Sigmoid colon (tissue), 7 donors: Measurements from ENCODE around the gene CDAN1. TPM values are rescaled to one million over a fixed set of nuclear protein-coding genes. Genes with fewer than 3 reads are reported as not detected.

Experiments
- DNase-seq: peaks from one replicate; pipeline ENCODE4 v3.0.0-alpha.2; 2019
- H3K27ac ChIP-seq, 4 donors: fragments of 200-600 bp; sonication (generic); one replicate each; pipeline ENCODE4 v1.5.1; 2016 to 2019; ENCODE audit warnings: mild to moderate bottlenecking in 1 of 4
- H3K27me3 ChIP-seq, 3 donors: fragments of 200-600 bp; sonication (generic); one replicate each; pipeline ENCODE4 v1.5.1; 2019; ENCODE audit warnings: mild to moderate bottlenecking in 1 of 3
- H3K36me3 ChIP-seq, 4 donors: fragments of 200-600 bp; sonication (generic); one replicate each; pipeline ENCODE4 v1.5.1; 2016 to 2019
- H3K4me1 ChIP-seq, 4 donors: fragments of 200-600 bp; sonication (generic); one replicate each; pipeline ENCODE4 v1.5.1; 2017 to 2019
- H3K4me3 ChIP-seq, 4 donors: fragments of 200-600 bp; sonication (generic); one replicate each; pipeline ENCODE4 v1.5.1; 2017 to 2019; ENCODE audit warnings: mild to moderate bottlenecking in 2 of 4, moderate library complexity in 1 of 4
- H3K9me3 ChIP-seq, 4 donors: fragments of 200-600 bp in 3 of 4; sonication (generic) in 3 of 4; one replicate each; pipeline versions ENCODE4 v1.5.1 to v1.6.1; 2013 to 2019
- CTCF ChIP-seq, 4 experiments: fragments of 450-650 bp in 3 of 4; fragments of 200-600 bp in 1 of 4; IDR thresholded peaks; one replicate each; pipeline ENCODE4 v1.5.1; 2016 to 2019; ENCODE audit warnings: antibody characterized with exemption in 4 of 4, mild to moderate bottlenecking in 3 of 4, moderate library complexity in 2 of 4
- EP300 ChIP-seq, 4 donors: sonication (generic); formaldehyde crosslinking; IDR thresholded peaks; one replicate each; pipeline ENCODE4 v1.6.1; 2017; ENCODE audit warnings: antibody characterized with exemption in 4 of 4
- POLR2A ChIP-seq, 2 donors: fragments of 450-650 bp; IDR thresholded peaks; one replicate each; pipeline ENCODE4 v1.6.1; 2016; ENCODE audit warnings: antibody characterized with exemption in 2 of 2, mild to moderate bottlenecking in 2 of 2, moderate library complexity in 2 of 2
- POLR2AphosphoS5 ChIP-seq, 4 donors: sonication (generic); formaldehyde crosslinking; IDR thresholded peaks; one replicate each; pipeline ENCODE4 v1.6.1; 2017; ENCODE audit warnings: antibody characterized with exemption in 4 of 4
- WGBS, 2 donors: extraction: QIAGEN DNeasy Blood & Tissue Kit; methylation state at CpG; one replicate each; pipeline ENCODE4 v1.1.7; 2013; 5-methylcytosine and 5-hydroxymethylcytosine counted together
- intact Hi-C: fragments of 100-400 bp; cut with DNase I; formaldehyde crosslinking; loops from one replicate; pipeline ENCODE4 v1.15.1; 2023
- polyA plus RNA-seq, 3 donors: library from polyadenylated mRNA; stranded (reverse); fragments of 200-250 nt; gene quantifications; one replicate each; pipeline ENCODE4 v1.2.3, GENCODE V29; 2013
- total RNA-seq, 4 donors: library from RNA; depleted of rRNA; stranded (reverse); fragments of >200 nt; gene quantifications; one replicate each; pipeline ENCODE4 v1.1.0, GENCODE V29; 2016
- donor health status: healthy with polysubstance abuse.
- donor health status: Bipolar disorder and iron deficiency.
- donor health status: healthy.

The CDAN1 gene
- total and polyA plus RNA-seq, 7 donors, result 1.2 to 11.4 (median 8.0) TPM

GRCh38 chr15:42742149-42742548 lies 5.2 kb upstream of the CDAN1 start:
- H3K4me3 ChIP-seq, result no peak overlapping the region
- 96% methylated on average over 4 of the region's 4 CpGs for WGBS, 2 donors
- TF ChIP-seq POLR2A (IDR thresholded peaks at IDR 0.05) (no peak), EP300 (IDR thresholded peaks at IDR 0.05) (no peak), POLR2AphosphoS5 (IDR thresholded peaks at IDR 0.05) (no peak), CTCF (IDR thresholded peaks at IDR 0.05) (no peak)

GRCh38 chr15:42741710-42742109 lies 4.8 kb upstream of the CDAN1 start:
- WGBS, 2 donors, result 91 to 96% methylated on average over 2 of the region's 2 CpGs
- H3K4me1 ChIP-seq, result peaks cover 0 to 7% (median 7%) of the 10 kb centered on the region in 4 donors

More at GRCh38 chr15:42742149-42742548, 5.2 kb upstream of the CDAN1 start:
- no peak for DNase-seq
- no peak overlapping the region for H3K27ac ChIP-seq
- intact Hi-C loops, result no loop called here
- no peaks in the 10 kb centered on the region for H3K27me3 ChIP-seq
- H3K4me1 ChIP-seq, result peaks cover 0 to 7% (median 7%) of the 10 kb centered on the region in 4 donors
- no peaks in the 10 kb centered on the region for H3K9me3 ChIP-seq
- peaks cover 0 to 24% (median 2%) of the 10 kb centered on the region in 4 donors for H3K36me3 ChIP-seq

GRCh38 chr15:42737529-42738328 lies 801 bp upstream of the CDAN1 start:
- no peak for TF ChIP-seq POLR2A (IDR thresholded peaks at IDR 0.05)
- no peak for TF ChIP-seq EP300 (IDR thresholded peaks at IDR 0.05)
- TF ChIP-seq CTCF (IDR thresholded peaks at IDR 0.05), result no peak
- TF ChIP-seq POLR2AphosphoS5 (IDR thresholded peaks at IDR 0.05), result no peak
- peak; percentile 58 for DNase-seq
- Histone ChIP-seq H3K9me3 (no peaks in the 10 kb centered on the region), H3K4me3 (peak overlapping the region; percentile 62 to 96 (median 86)), H3K27ac (peak overlapping the region; percentile 90 to 95 (median 92)), H3K36me3 (peaks cover 0 to 19% (median 8%) of the 10 kb centered on the region in 4 donors), H3K4me1 (peaks cover 0 to 23% (median 21%) of the 10 kb centered on the region in 4 donors), H3K27me3 (no peaks in the 10 kb centered on the region)
- intact Hi-C loops, result loop anchor here (2.0 to 10.0 kb wide), 2 partner anchors 185 to 367 kb away; partner anchors contain the start of gene UBR1
- WGBS, 2 donors, result 61 to 80% methylated on average over 21 of the region's 21 CpGs

More at GRCh38 chr15:42741710-42742109, 4.8 kb upstream of the CDAN1 start:
- intact Hi-C loops, result no loop called here
- no peaks in the 10 kb centered on the region for H3K27me3 ChIP-seq
- peaks cover 0 to 24% (median 2%) of the 10 kb centered on the region in 4 donors for H3K36me3 ChIP-seq
- no peaks in the 10 kb centered on the region for H3K9me3 ChIP-seq
- no peak overlapping the region for H3K27ac ChIP-seq
- no peak for TF ChIP-seq POLR2A (IDR thresholded peaks at IDR 0.05)
- TF ChIP-seq EP300 (IDR thresholded peaks at IDR 0.05), result no peak
- TF ChIP-seq CTCF (IDR thresholded peaks at IDR 0.05), result no peak
- TF ChIP-seq POLR2AphosphoS5 (IDR thresholded peaks at IDR 0.05), result no peak
- no peak overlapping the region for H3K4me3 ChIP-seq
- DNase-seq, result no peak

GRCh38 chr15:42736178-42736792 lies 643 bp downstream of the CDAN1 start:
- DNase-seq, result peak; percentile 64
- Histone ChIP-seq H3K4me3 (peak overlapping the region; percentile 62 to 96 (median 86)), H3K36me3 (peaks cover 7 to 33% (median 12%) of the 10 kb centered on the region in 4 donors), H3K27me3 (no peaks in the 10 kb centered on the region), H3K27ac (peak overlapping the region; percentile 90 to 95 (median 92)), H3K4me1 (peaks cover 0 to 23% (median 21%) of the 10 kb centered on the region in 4 donors), H3K9me3 (no peaks in the 10 kb centered on the region)
- intact Hi-C loops, result loop anchor here (2.0 to 10.0 kb wide), 2 partner anchors 187 to 369 kb away; partner anchors contain the start of gene UBR1
- TF ChIP-seq POLR2AphosphoS5 (IDR thresholded peaks at IDR 0.05) (peak in 1 of 4 donors; percentile 4), EP300 (IDR thresholded peaks at IDR 0.05) (no peak)
- WGBS, 2 donors, result 2 to 3% methylated on average over 55 of the region's 55 CpGs
